ENCODE results near the gene CDC42BPA. TPM values are rescaled to one million over a fixed set of nuclear protein-coding genes. Genes with fewer than 3 reads are reported as not detected.

Gene CDC42BPA
- total and polyA plus RNA-seq, 3 experiments from 2014 or later, result 0.42 to 0.72 (median 0.44) TPM

DNA sequence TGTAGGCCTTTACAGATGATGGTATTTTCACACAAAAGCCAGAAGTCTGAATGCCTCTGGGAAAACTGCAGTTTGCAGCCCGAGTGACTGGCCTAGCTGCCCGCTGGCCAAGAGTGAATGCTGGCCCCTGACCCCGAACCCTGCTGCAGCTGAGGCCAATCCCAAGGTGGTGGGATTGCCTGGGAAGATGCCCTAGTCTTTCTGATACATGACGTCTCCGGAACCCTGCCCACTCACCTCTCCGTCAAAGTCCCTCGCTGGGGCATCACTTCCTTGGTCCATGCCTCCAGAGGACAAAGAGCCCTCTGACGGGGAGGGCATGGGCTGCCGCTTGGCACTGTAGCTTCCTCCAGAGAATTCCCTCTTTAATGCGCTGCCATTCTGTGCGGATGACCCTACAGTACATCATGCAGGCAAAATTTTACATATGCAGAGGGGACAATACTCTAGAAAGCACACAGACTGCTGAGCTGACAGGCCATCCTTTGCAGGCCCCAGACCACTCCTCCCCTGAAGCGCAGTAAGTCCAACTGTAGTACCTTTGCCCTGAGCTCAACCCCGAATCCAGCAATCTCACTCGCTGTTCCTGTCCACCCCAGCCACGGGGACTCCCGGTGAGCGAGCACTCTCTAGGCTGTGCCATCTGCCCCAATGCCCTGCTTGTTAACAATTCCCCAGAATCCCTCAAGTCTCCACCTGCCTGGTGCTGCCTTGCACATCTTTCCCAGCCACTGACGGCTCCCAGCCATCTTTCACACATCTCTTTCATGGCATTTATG is 323.5 kb downstream of the CDC42BPA start:
- Mint-ChIP-seq H3K9me3 (no peaks in the 10 kb centered on the region), H3K4me1 (peaks cover 10 to 23% (median 22%) of the 10 kb centered on the region in 3 donors), H3K27ac (peak overlapping the region in 1 of 8 donors; percentile 34), H3K27me3 (peaks cover 4% of the 10 kb centered on the region in 2 donors), H3K36me3 (no peaks in the 10 kb centered on the region), H3K4me3 (no peak overlapping the region)
- POLR2A ChIA-PET, result no interaction called here
- H3K4me1 ChIP-seq (ENCODE audit: insufficient read depth, low read length), result no peaks in the 10 kb centered on the region
- CTCF ChIA-PET, result no interaction called here
- H3K9me3 ChIP-seq (ENCODE audit: low read length), result no peaks in the 10 kb centered on the region
- H3K27ac ChIP-seq (ENCODE audit: low read depth, low read length), result no peak overlapping the region
- H3K4me3 ChIP-seq (ENCODE audit: low read length), result no peak overlapping the region
- no peak for DNase-seq
- H3K36me3 ChIP-seq (ENCODE audit: insufficient read depth, low read length), result no peaks in the 10 kb centered on the region
- H3K27me3 ChIP-seq (ENCODE audit: insufficient read depth, low read length, poor library complexity, severe bottlenecking), result no peaks in the 10 kb centered on the region

DNA sequence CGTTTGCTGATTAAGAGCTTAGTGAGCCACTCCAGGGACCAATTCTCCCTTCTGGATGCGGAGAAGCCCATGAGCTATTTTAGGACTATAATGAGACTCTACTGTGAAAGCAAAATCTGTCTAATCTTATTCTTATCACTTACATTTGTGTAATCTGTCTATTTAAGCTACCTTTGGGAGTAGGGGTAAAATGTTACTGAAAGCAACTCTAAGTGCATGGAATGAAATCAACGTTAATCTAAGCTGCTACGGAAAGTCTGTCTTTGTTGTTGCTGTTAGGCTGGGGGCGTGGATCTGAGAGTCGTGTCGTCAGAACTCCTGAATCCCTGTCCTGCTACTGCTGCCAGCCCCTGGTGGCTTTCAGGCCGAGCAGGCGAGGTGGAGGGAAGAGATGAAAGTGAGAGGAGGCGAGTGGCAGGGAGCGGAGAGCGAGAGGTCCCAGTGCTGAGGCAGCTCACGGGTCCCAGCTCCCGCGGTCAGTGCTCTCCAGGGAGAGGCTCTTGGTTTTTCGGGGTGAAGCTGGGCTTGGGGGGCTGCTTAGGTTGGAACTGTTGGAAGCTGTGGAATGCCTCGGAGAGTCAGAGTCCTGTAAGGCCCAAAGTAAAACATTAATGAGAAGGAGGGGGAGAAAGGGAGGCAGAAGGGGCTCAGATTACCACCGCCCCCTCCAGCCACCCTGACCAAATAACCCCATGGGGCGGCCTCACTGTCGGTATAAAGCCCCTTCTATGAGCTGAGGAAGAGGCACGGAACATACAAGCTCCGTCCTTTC is 324.3 kb downstream of the CDC42BPA start:
- Histone ChIP-seq H3K36me3 (ENCODE audit: insufficient read depth, low read length) (no peaks in the 10 kb centered on the region), H3K4me1 (ENCODE audit: insufficient read depth, low read length) (peaks cover 5% of the 10 kb centered on the region), H3K27me3 (ENCODE audit: insufficient read depth, low read length, poor library complexity, severe bottlenecking) (no peaks in the 10 kb centered on the region), H3K9me3 (ENCODE audit: low read length) (no peaks in the 10 kb centered on the region), H3K27ac (ENCODE audit: low read depth, low read length) (no peak overlapping the region), H3K4me3 (ENCODE audit: low read length) (no peak overlapping the region)
- no peak for DNase-seq
- POLR2A ChIA-PET, result no interaction called here
- H3K27ac Mint-ChIP-seq, result peak overlapping the region in 1 of 8 donors; percentile 15
- CTCF ChIA-PET, result no interaction called here
- H3K4me3 Mint-ChIP-seq, result no peak overlapping the region
- H3K4me1 Mint-ChIP-seq, result peaks cover 17 to 31% (median 30%) of the 10 kb centered on the region in 3 donors
- no peaks in the 10 kb centered on the region for H3K9me3 Mint-ChIP-seq
- H3K27me3 Mint-ChIP-seq, result peaks cover 0 to 4% of the 10 kb centered on the region in 2 donors
- H3K36me3 Mint-ChIP-seq, result no peaks in the 10 kb centered on the region

DNA sequence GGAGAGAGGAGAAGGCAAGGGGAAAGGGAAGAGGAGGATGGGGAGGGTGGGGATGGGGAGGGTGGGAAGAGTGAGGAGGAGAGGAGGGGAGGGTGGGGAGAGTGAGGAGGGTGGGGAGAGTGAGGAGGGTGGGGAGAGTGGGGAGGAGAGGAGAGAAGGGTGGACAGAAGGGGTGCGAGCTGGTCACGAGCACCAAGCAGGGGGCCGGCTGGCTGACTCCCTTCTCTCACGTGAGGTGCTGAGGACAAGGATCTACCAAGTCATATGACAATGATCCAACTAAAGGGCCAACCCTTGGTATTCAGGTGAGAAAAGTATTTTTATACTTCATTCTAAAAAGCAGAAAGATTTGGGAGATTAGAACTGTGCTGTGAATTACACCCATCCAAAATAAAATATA is 326.4 kb downstream of the CDC42BPA start:
- Mint-ChIP-seq H3K4me3 (no peak overlapping the region), H3K4me1 (peaks cover 20 to 36% (median 36%) of the 10 kb centered on the region in 3 donors), H3K36me3 (peaks cover 1 to 9% (median 1%) of the 10 kb centered on the region in 3 donors), H3K9me3 (no peaks in the 10 kb centered on the region), H3K27ac (no peak overlapping the region), H3K27me3 (no peaks in the 10 kb centered on the region)
- H3K4me1 ChIP-seq (ENCODE audit: insufficient read depth, low read length), result peaks cover 6% of the 10 kb centered on the region
- no peak for DNase-seq
- ChIA-PET CTCF (no interaction called here), POLR2A (no interaction called here)
- H3K36me3 ChIP-seq (ENCODE audit: insufficient read depth, low read length), result no peaks in the 10 kb centered on the region
- no peak overlapping the region for H3K4me3 ChIP-seq (ENCODE audit: low read length)
- H3K9me3 ChIP-seq (ENCODE audit: low read length), result no peaks in the 10 kb centered on the region
- H3K27ac ChIP-seq (ENCODE audit: low read depth, low read length), result no peak overlapping the region
- H3K27me3 ChIP-seq (ENCODE audit: insufficient read depth, low read length, poor library complexity, severe bottlenecking), result no peaks in the 10 kb centered on the region

DNA sequence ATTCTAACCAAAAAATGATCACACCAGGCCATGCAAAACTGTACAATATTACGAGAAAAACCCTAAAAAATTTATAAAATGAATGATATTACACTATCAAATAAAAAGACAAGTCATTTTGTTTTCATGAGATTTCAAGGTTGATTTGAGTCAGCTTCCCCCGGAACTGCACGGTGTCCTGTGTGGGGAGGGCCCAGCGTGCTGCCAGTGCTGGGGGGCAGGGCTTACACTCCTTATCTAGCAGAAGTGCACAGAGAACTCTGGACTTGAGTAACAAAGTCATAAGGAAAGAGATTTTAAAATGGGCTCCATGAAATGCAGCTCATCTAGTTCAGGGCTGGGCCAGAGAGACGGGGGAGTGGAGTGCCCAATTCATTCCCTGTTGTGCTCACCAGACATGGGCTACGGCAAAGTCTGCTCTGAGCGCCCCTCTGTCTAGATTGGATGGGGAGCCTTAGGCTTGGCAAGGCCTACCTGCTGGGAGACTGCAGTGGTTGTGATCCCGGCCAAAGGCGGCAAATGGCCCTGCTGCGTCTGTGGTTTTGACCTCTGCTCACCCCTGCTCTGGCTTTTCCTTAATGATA is 328.1 kb downstream of the CDC42BPA start:
- POLR2A ChIA-PET, result no interaction called here

DNA sequence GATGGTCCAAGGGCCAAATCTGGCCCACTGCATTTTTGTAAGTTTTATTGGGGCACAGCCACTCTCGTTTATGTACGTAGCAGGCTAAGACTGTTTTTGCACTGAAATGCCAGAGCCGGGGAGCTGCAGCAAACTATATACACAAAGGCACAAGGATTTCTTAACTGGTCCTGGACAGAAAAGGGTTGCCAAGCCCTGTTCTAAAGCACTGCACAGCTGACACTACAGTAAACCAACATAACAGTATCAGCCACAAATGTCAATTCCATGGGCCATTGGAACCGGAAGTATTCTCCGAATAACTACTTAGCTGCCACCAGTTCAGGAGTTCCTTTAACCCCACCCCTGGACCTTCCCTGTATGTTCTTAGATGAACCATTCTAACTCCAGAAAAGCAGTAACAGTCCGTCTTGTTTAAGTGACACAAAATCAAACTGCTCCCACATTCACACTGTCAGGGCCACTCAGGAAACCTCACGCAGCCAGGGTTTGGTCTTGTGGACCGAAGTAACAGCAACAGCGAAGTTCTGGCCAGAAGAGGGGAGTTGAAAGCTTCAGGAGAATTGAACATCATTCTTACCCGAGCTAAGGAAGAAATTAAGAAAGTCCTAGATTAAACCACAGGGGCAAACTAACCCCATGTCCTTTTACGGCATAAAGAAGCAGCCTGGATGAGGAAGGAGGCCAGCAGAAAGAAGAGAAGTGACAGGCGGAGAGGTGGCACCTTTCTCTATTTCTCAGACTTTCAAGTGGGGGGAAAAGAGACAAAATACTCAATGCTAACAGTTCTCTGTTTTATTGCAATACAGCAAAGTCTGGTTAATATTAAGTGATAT is 329.0 kb downstream of the CDC42BPA start:
- POLR2A ChIA-PET, result no interaction called here

More for the DNA sequence above, 328.1 kb downstream of the CDC42BPA start:
- Histone ChIP-seq H3K4me1 (ENCODE audit: insufficient read depth, low read length) (peaks cover 6% of the 10 kb centered on the region), H3K36me3 (ENCODE audit: insufficient read depth, low read length) (no peaks in the 10 kb centered on the region), H3K27me3 (ENCODE audit: insufficient read depth, low read length, poor library complexity, severe bottlenecking) (no peaks in the 10 kb centered on the region), H3K27ac (ENCODE audit: low read depth, low read length) (peak overlapping the region; percentile 41), H3K9me3 (ENCODE audit: low read length) (no peaks in the 10 kb centered on the region), H3K4me3 (ENCODE audit: low read length) (no peak overlapping the region)
- peaks cover 18 to 27% (median 23%) of the 10 kb centered on the region in 3 donors for H3K4me1 Mint-ChIP-seq
- CTCF ChIA-PET, result no interaction called here
- peaks cover 4 to 26% (median 6%) of the 10 kb centered on the region in 3 donors for H3K36me3 Mint-ChIP-seq
- H3K27me3 Mint-ChIP-seq, result no peaks in the 10 kb centered on the region
- peak overlapping the region in 1 of 7 donors; percentile 35 for H3K4me3 Mint-ChIP-seq
- peak overlapping the region; percentile 16 to 93 (median 68) for H3K27ac Mint-ChIP-seq
- no peak for DNase-seq
- no peaks in the 10 kb centered on the region for H3K9me3 Mint-ChIP-seq

GRCh38 chr1:226988334-226988666 is 330.0 kb downstream of the CDC42BPA start:
- Histone ChIP-seq H3K27ac (ENCODE audit: low read depth, low read length) (no peak overlapping the region), H3K27me3 (ENCODE audit: insufficient read depth, low read length, poor library complexity, severe bottlenecking) (no peaks in the 10 kb centered on the region), H3K9me3 (ENCODE audit: low read length) (no peaks in the 10 kb centered on the region), H3K4me3 (ENCODE audit: low read length) (no peak overlapping the region), H3K4me1 (ENCODE audit: insufficient read depth, low read length) (peaks cover 6% of the 10 kb centered on the region), H3K36me3 (ENCODE audit: insufficient read depth, low read length) (no peaks in the 10 kb centered on the region)
- Mint-ChIP-seq H3K9me3 (no peaks in the 10 kb centered on the region), H3K27me3 (no peaks in the 10 kb centered on the region), H3K4me1 (peaks cover 18 to 26% (median 23%) of the 10 kb centered on the region in 3 donors), H3K27ac (peak overlapping the region in 4 of 8 donors; percentile 45 to 88 (median 64)), H3K36me3 (peaks cover 4 to 42% (median 6%) of the 10 kb centered on the region in 3 donors), H3K4me3 (no peak overlapping the region)
- ChIA-PET POLR2A (no interaction called here), CTCF (no interaction called here)
- DNase-seq, result no peak

More for the DNA sequence above, 329.0 kb downstream of the CDC42BPA start:
- CTCF ChIA-PET, result no interaction called here
- no peak overlapping the region for H3K27ac ChIP-seq (ENCODE audit: low read depth, low read length)
- Mint-ChIP-seq H3K27me3 (no peaks in the 10 kb centered on the region), H3K4me3 (peak overlapping the region in 5 of 7 donors; percentile 10 to 51 (median 21)), H3K36me3 (peaks cover 4 to 35% (median 6%) of the 10 kb centered on the region in 3 donors), H3K9me3 (no peaks in the 10 kb centered on the region), H3K27ac (peak overlapping the region; percentile 16 to 93 (median 88)), H3K4me1 (peaks cover 18 to 26% (median 23%) of the 10 kb centered on the region in 3 donors)
- no peak overlapping the region for H3K4me3 ChIP-seq (ENCODE audit: low read length)
- H3K27me3 ChIP-seq (ENCODE audit: insufficient read depth, low read length, poor library complexity, severe bottlenecking), result no peaks in the 10 kb centered on the region
- no peaks in the 10 kb centered on the region for H3K9me3 ChIP-seq (ENCODE audit: low read length)
- DNase-seq, result no peak
- peaks cover 6% of the 10 kb centered on the region for H3K4me1 ChIP-seq (ENCODE audit: insufficient read depth, low read length)
- no peaks in the 10 kb centered on the region for H3K36me3 ChIP-seq (ENCODE audit: insufficient read depth, low read length)

DNA sequence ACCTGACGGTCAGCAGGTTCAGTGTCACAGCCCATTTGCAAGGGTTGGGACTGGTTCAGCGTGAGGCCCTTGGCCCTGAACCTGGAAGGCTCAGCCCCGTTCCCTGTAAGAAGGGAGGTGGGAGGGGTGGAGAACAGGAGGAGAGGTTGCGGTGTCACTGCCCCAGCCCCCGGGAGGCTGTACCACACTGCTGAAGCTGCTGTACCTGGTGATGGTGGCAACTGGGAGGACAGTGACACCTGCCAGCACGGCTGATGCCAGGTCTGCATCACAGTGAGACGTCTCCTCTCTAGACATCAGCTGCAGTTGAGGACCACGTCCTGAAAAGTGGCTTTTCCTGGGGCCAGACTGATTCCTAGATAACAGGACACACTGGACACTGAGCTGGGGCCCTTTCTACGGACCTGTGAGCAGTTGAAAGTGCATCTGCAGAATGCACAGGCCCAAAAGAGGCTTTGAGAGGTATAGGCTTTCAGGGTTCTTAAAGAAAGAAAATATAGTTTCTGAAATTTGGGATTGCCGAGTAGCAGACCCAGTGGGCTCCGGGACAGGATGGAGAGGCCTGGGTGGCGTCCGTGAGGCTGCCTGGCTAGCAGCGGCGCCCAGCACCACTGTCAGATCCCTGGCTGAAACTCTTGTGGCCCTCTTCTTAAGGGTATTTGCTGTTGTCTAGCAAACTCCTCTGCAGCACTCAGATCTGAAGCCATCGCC is 330.5 kb downstream of the CDC42BPA start:
- Mint-ChIP-seq H3K27me3 (no peaks in the 10 kb centered on the region), H3K4me3 (peak overlapping the region in 1 of 7 donors; percentile 27), H3K27ac (peak overlapping the region in 3 of 8 donors; percentile 45 to 60 (median 46)), H3K36me3 (peaks cover 4 to 47% (median 6%) of the 10 kb centered on the region in 3 donors), H3K4me1 (peaks cover 18 to 26% (median 23%) of the 10 kb centered on the region in 3 donors), H3K9me3 (no peaks in the 10 kb centered on the region)
- H3K27ac ChIP-seq (ENCODE audit: low read depth, low read length), result no peak overlapping the region
- DNase-seq, result no peak
- no peaks in the 10 kb centered on the region for H3K9me3 ChIP-seq (ENCODE audit: low read length)
- ChIA-PET POLR2A (no interaction called here), CTCF (no interaction called here)
- H3K4me3 ChIP-seq (ENCODE audit: low read length), result no peak overlapping the region
- no peaks in the 10 kb centered on the region for H3K36me3 ChIP-seq (ENCODE audit: insufficient read depth, low read length)
- H3K4me1 ChIP-seq (ENCODE audit: insufficient read depth, low read length), result peaks cover 6% of the 10 kb centered on the region
- H3K27me3 ChIP-seq (ENCODE audit: insufficient read depth, low read length, poor library complexity, severe bottlenecking), result no peaks in the 10 kb centered on the region
